GM13976 (cell line): ENCODE results near the gene FBXO40.

Source experiments
- DNase-seq: peaks from one replicate; pipeline ENCODE4 v3.0.0; 2012; ENCODE audit warnings: low spot score
- in situ Hi-C: fragments of 300-500 bp; cut with MboI; formaldehyde crosslinking; loops from one replicate; pipeline ENCODE4 v1.12.0; 2022; ENCODE audit warnings: low sequenced_read_pairs, mixed read lengths, inconsistent platforms; ENCODE audit not compliant: unreplicated experiment
- TF ChIP-seq, protein P1 (sequence below): IDR thresholded peaks from 2 replicates; pipeline ENCODE4 v1.5.1; 2012; ENCODE audit warnings: borderline replicate concordance, mild to moderate bottlenecking; ENCODE audit not compliant: insufficient read depth; ENCODE audit errors: extremely low read depth, missing control alignments, control extremely low read depth

Gene FBXO40

DNA sequence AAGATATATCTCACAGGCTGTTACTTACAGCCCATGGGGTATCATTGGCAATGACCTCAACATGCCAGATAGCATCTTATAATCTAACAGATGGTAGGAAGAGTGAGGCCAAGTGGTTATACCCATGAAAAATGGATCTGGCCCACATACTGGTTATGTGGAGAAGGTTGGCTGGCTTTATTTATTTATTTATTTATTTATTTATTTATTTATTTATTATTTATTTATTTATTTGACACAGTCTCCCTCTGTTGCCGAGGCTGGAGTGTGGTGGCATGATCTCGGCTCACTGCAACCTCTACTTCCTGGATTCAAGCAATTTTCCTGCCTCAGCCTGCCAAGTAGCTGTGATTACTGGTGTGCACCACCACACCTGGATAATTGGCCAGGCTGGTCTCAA lies 11.6 kb downstream of the FBXO40 start:
- TF ChIP-seq, protein P1, sequence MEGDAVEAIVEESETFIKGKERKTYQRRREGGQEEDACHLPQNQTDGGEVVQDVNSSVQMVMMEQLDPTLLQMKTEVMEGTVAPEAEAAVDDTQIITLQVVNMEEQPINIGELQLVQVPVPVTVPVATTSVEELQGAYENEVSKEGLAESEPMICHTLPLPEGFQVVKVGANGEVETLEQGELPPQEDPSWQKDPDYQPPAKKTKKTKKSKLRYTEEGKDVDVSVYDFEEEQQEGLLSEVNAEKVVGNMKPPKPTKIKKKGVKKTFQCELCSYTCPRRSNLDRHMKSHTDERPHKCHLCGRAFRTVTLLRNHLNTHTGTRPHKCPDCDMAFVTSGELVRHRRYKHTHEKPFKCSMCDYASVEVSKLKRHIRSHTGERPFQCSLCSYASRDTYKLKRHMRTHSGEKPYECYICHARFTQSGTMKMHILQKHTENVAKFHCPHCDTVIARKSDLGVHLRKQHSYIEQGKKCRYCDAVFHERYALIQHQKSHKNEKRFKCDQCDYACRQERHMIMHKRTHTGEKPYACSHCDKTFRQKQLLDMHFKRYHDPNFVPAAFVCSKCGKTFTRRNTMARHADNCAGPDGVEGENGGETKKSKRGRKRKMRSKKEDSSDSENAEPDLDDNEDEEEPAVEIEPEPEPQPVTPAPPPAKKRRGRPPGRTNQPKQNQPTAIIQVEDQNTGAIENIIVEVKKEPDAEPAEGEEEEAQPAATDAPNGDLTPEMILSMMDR, result no peak
- no peak for DNase-seq
- in situ Hi-C loops, result no loop called here

DNA sequence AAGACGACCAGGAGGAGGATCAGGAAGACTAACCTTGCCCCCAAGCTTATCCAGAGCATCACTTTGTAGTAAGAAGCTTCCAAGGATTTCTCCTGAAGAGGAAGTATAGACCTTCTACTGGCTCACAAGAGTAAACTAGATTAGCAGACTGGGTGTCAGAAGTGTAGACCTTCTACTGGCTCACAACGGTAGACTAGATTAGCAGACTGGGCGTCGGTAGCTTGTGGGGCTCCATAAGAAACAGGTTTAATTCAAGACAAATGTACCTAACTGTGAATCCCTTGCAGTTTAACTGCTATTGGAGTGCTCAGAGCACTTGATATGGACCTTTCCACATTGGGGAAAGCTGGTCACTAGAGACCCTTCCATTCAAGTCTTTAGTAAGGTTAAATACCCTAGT lies 12.9 kb downstream of the FBXO40 start:
- no peak for DNase-seq
- in situ Hi-C loops, result no loop called here
- TF ChIP-seq, protein P1, result no peak

DNA sequence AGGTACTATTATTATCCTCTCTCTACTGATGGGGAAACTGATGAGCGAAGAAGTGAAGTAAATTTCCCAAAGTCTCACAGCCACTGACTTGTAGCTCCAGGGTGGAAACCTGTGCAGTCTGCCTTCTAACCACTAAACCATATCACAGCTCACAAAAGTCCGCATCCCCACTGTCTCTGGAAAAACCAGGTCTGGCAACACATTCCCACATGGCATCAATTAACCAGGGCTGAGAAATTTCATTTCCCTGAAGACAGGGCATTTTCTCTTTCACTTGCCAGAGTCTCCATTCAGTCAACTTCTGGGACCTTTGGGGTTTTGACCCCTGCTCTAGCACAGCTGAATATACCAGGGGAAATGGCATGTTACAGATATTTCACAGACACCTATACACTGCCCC lies 26.5 kb downstream of the FBXO40 start:
- TF ChIP-seq, protein P1, result no peak
- no peak for DNase-seq
- in situ Hi-C loops, result no loop called here

DNA sequence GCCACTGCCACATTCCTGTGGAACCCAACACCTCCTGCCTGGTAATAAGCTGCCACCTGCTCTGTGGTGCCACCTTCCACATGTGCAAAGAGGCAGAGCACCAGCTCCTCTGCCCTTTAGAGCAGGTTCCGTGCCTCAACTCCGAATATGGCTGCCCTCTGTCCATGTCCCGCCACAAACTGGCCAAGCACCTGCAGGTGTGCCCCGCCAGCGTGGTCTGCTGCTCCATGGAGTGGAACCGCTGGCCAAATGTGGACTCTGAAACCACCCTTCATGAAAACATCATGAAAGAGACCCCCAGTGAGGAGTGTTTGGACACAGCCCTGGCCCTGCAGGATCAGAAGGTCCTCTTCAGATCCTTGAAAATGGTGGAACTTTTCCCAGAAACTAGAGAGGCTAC lies 28.3 kb downstream of the FBXO40 start:
- DNase-seq, result no peak
- TF ChIP-seq, protein P1, result no peak
- in situ Hi-C loops, result no loop called here

DNA sequence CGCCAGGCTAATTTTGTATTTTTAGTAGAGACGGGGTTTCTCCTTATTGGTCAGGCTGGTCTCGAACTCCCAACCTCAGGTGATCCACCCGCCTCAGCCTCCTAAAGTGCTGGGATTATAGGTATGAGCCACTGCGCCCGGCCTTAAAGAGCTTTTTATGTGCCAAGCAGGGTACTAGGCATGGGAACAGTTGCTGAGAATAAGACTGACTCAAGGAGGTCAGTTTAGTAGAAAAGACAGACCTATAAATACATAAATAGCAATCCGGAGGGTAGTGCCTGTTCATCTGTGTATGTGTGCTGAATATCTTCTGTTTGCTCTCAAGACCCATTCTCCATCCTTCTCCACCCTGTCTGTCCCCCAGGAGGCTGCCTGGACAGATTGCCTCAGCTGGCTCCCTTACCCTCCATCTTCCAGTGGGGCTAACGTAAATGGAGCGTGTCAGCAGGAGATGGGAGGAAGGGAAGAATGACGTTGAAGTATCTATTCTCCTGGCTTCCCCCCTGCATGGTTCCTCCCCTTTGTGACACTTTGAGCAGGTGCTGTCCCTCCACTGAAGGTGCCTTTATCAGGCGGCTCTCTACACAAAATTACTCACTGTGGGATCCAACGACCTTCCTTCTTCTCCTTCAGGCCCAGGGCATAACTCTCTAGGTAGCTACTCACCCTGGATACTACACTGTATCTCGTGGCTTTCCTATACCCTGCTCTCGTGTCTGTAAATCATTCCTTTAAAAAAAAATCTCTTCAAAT lies 31.1 kb downstream of the FBXO40 start:
- TF ChIP-seq, protein P1, result no peak
- DNase-seq, result no peak
- in situ Hi-C loops, result no loop called here

DNA sequence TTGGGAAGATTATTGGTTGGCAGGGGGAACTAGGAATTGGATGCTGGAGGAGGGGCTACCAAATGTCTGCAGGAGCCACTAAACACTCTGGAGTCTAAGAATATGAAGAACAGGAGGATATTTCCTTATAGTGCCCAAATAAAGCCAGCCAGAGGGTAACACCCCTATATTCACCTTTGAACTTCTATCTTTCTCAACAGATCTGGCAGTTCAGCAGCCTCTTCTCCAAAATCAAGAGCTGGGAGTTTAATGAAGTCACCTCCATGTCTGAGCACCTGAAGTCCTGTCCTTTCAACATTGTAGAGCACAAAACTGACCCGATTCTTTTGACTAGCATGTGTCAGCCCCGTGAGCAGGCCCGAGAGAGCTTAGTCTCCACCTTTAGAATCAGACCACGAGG lies 33.3 kb downstream of the FBXO40 start:
- TF ChIP-seq, protein P1, result no peak
- DNase-seq, result no peak
- in situ Hi-C loops, result no loop called here
